HG03354 (cell line): ENCODE measurements around the gene GALNT10.
"Not testable (repeated sequence)": the region's sequence is repeated elsewhere in the genome, so short reads cannot be mapped to it uniquely, and the experiment has no call there.

Source experiments
- ATAC-seq: cut with Tn5 transposase; IDR thresholded peaks from one replicate; pipeline ENCODE4 v1.9.1; 2021; ENCODE audit warnings: mild to moderate bottlenecking; ENCODE audit not compliant: unreplicated experiment, poor library complexity, severe bottlenecking

Gene GALNT10

DNA sequence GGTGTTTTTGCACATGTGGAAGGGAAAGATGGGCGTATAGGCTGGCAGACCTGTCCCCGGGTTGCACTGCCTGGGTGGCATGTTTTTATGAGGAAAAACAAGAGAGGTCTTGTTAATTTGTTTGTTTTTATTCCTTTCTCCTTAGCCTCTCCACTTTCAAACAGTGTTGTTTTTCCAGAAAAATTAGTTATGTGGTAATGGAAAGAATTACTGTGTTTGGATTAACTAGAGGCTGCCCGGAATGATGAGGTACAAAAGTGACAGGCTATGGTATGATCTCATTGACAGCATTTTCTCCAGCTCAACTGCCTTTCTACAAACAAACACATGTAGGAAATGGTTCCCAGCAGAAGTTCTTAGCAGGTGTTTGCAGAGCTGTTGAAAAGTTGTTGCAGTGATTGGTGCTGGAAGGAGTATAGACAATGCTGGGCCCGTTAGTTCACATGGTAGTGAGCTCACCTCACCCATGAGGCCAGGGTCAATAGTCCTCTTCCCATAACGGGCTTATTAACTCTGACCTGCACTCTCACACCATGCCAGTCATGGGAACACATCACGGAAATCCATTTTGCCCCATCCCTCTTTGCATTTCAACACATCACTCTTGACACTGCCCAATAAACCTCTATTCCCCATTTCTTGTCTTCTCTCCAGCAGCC, 144.0 kb downstream of the GALNT10 start:
- no peak for ATAC-seq

- no peak for ATAC-seq
Observed at GRCh38 chr5:154335065-154335448, 144.5 kb downstream of the GALNT10 start.

GRCh38 chr5:154341620-154342019, 151.1 kb downstream of the GALNT10 start:
- ATAC-seq: no peak

DNA sequence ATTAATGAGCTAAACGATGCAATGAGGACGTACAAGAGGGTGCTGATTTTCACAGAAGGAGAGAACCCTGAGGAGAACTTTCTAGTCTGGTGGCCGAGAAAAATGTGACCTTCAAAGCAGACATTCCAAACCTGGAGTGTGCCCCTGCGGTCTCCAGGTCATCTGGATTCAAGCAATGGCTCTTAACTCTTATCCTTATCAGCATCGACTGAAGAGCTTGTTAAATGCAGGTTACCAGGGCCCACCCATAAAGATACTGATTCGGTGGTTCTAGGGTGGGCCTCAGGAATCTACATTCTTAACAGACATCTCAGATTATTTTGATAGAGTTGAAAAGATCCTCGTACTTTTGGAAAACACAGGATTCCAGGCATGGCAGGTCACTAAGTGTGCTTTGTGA, 151.7 kb downstream of the GALNT10 start:
- ATAC-seq: no peak

DNA sequence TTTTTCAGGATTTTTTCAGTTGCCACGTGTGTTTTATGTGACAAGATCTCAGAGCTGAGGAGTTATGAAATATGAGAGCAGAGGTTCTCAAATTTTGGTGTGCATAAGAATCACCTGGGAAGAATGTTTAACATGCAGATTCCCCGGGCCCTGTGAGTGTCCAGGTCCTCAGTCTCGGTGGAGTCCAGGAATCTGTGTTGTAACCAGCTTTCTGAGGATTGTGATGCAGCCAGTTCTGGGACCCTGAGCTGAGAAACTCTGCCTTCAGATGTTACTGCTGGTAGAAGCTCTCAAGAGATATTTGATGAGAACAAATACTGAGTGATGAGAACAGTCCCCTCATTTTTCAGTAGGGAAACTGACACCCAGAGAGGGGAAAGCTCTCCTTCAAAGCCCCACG, 152.4 kb downstream of the GALNT10 start:
- ATAC-seq: no peak

DNA sequence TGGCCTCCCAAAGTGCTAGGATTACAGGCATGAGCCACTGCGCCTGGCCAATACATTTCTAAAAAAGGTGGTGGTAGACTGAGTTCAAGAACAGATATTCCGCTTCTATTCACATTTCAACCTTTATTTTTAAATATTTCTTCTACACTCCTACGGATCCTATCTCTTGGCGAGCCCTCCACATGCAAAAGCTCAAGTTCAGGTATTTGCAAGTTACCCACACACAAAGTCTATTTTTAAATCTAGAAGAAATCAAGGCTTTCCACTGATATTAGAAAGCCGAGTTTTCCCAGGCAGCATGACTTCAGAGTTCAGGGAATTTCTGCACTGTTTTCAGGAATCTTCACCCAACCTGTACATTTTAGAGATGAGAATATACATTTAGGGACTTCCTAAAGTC, 153.9 kb downstream of the GALNT10 start:
- no peak for ATAC-seq

DNA sequence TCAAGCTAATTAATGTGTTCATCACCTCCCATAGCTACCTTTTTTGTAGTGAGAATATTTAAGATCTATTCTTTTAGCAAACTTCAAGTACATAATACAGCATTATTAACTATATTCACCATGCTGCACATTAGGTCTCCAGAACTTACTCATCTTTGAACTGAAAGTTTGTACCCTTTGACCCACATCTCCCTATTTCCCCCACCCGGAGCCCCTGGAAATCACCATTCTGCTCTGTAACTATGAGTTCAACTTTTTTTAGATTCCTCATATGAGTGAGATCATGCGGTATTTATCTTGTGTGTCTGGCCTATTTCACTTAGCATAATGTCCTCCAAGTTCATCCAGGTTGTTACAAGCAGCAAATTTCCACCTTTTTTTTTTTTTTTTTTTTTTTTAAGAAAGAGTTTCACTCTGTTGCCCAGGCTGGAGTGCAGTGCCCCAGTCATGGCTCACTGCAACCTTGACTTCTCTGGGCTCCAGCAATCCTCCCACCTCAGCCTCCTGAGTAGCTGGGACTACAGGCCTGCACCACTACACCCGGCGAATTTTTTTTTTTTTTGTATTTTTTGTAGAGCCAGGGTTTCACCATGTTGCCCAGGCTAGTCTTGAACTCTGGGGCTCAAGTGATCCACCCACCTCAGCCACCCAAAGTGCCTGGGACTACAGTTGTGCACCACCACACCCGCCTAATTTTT, 154.9 kb downstream of the GALNT10 start:
- peak; percentile 80 for ATAC-seq

DNA sequence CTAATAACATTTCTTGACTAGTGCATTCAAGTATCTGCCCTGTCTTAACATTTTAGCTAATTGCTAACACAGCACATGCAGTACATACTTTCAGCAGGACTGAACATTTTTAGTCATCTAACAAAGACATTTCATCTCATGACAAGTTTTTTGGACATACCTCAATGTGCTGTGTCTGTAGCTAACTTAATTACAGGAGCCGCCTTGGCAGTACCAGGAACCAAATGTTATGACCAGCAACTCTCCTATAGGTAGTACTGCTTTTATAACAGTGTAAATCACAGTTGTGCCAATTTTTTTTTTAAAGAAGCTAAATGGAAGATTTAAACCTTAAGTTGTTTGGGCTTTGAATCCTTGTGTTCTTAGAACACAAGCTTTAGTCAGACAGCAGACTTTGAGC, 155.9 kb downstream of the GALNT10 start:
- no peak for ATAC-seq

DNA sequence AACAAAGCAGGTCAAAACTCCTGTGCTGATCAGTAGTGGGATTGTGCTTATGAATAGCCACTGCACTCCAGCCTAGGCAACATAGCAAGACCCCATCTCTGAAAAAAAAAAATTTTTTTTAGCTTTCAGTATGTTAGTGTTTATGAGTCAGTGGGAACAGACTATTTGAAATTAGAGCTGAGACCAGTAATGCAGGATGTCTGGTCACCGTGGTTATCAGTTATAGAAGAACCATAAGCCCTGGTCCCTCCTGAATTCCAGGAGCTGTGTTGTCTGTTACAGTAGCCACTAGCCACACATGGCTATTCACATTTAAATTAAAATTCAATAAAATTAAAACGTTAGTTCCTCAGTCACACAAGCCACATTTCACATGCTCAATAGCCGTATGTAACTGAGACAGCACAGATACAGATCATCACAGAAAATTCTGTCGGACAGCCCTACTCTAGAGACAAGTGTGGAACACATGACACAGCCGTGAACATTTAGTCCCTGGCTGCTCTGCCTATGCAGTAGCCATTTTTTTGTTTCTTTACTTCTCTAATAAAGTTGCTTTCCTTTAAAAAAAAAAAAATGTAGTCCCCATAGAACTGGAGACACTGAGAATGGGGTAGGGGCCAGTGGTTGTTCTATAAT, 159.2 kb downstream of the GALNT10 start:
- ATAC-seq: no peak

GRCh38 chr5:154351141-154351540, 160.6 kb downstream of the GALNT10 start:
- no peak for ATAC-seq

GRCh38 chr5:154351566-154351965, 161.0 kb downstream of the GALNT10 start:
- ATAC-seq: peak; percentile 59

- no peak for ATAC-seq
Observed at GRCh38 chr5:154352960-154353548, 162.5 kb downstream of the GALNT10 start.

DNA sequence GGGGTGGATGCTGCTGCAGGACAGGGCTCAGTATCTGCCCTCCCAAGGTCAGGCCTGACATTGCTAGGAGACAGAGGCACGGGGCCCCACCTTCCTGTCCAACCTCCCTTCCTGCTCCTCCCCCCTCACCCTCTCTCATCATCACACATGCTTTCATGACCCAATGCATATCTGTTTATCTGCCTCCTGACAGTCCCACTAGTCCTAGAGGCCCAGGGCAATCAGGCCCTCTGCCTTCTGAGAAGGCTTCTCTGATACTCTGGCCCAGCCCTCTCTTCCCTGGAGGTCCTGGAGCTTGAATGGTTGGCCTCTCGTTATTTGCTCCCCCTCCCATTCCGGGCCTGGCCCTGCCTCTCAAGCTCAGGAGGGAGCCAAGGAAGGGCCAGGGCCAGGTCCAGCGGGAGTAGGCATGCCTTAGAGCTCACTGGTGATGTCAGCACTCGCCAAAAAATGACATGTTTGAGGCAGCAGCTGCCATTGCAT, 164.6 kb downstream of the GALNT10 start:
- no peak for ATAC-seq

DNA sequence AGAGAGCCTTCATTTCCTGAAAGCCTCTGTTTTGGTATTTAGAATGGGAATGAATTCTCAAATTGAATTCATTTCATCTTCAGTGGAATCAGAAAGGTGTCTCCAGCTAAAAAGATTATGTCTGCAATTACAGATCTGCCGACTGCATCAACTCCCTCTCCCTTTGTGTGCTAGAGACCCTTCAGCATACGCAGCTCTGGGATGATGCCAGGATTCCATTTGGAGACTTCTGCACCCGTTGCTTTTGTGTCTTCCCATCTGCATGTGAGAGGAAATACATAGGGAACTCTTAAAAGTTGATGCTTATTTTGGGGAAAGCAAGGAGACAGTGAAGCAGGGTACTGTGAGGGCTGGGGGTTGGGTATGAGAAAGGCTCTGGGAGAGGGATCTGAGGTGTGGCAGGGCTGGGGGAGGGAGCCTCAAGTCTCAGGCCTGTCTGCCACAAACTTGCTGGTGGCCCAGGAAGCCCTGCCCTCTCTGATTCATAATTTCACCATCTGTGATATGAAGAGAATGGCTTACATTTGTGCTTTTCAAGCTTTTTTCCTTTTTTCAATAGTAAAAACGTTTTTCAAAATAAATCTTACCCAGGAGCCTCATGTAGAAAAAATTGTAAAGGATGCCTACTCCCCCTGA, 165.6 kb downstream of the GALNT10 start:
- ATAC-seq: no peak

- ATAC-seq: no peak
Observed at GRCh38 chr5:154356958-154357357, 166.4 kb downstream of the GALNT10 start.

DNA sequence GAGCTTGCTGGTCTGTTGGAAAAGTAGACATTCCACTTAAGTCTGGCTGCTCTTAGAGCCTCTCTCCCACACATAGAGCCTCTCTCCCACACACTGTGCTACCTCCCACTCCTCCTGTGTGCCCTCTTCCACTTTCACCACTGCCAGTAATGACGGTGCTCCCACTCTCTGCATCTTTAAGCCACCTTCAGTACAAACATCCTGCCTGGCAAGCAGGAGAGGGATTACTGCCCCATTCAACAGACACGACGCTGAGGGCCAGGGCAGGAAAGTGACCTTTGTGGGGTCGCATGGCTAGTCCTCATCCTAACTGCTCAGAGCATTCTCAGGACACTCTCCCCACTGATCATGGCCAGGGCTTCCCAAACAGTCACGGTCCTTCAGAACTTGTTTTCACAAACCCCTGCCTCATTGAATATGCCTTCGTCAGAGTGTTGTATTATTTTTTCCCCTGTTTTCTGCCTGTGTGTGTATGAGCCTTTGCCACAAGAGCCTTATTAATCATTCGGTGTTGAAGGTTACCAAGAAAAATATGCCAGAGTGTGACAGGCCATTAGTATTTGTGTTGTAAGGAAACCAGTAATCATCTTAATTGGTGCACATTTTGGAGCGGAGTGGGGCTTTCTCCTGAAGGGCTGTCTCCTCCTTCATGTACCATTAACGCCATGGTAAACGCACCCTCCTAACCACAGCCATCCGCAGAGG, 168.1 kb downstream of the GALNT10 start:
- no peak for ATAC-seq

DNA sequence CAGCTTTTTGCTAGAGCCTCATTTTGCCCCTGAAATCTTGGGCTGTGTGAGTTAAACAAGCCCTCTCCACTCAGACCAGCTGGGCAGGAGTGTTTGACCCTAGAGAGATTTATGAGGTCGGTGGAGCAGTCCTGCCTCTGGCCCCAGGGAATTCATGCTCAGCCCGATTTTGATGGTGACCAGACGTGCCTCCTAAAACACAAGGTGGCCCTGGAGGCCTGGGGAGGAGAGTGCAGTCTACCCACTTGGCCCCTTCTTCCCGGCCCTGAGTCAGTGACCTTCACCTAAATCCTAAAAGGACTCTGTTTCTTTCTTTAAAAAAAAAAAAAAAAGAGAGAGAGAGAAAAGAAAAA, 168.7 kb downstream of the GALNT10 start:
- ATAC-seq: no peak

DNA sequence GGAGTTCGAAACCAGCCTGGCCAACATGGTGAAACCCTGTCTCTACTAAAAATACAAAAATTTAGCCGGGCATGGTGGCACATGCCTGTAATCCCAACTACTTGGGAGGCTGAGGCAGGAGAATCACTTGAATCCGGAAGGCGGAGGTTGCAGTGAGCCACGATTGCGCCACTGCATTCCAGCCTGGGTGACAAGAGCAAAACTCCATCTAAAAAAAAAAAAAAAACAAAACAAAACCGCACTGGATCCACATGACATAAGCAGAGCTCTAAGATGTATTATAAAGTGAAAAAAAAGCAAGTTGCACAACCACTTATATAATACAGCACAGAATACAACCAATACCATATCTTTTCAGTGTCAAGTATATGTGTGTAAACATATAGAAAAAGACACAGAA, 169.7 kb downstream of the GALNT10 start:
- not testable (repeated sequence) for ATAC-seq

GRCh38 chr5:154363411-154363810, 172.9 kb downstream of the GALNT10 start:
- ATAC-seq: no peak

- no peak for ATAC-seq
Observed at GRCh38 chr5:154364771-154365170, 174.2 kb downstream of the GALNT10 start.
